ENCODE results near the gene IFNAR1. TPM values are rescaled to one million over a fixed set of nuclear protein-coding genes. Genes with fewer than 3 reads are reported as not detected.

The IFNAR1 gene
- total and polyA plus RNA-seq, 9 of the 15 experiments (the other 6 are each of a cell fraction or from before 2014, with no cell fraction given) = 8.6 to 31.8 (median 14.8) TPM

DNA sequence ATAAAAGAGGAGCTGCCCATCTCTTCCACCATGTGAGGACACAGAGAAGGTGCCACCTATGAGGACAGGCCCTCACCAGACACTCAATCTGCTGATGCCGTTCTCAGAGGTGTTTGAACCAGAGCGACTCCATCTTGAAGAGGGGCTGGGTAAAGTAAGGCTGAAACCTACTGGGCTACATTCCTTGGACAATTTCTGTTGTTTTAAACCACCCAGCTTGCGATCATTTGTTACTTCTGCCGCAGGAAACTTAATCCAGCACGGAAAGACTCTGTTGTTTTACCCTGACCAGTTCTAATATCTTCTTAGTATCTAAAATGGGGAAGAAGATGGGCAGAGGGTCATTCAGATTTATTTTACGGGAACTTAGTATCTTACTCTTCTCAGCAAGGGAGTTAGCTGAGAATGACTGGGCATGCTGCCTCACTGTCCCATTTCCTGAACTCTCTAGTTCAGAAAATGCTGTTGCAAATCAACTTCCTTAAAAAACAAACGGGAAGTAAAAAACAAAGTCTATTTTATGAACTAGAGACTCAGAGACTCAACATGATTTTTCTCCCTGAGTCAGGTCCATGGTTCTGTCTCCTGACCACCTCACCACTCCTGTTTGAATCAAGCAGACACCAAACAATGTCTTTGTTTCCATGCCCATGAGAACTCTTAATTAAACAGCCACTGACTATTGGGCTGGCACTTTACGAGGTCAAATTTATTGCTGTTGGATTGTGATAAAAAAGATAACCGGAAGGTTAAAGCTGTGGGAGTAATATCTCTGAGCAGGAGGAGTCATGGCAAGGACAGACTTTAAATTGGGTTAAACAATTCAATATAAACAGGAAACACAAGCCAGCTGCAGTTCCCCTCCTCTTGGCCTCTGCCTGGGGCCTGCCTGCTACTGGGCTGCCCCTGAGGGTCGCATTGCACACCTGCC is 23.8 kb upstream of the IFNAR1 start (continued):
- TF ChIP-seq, protein P1, sequence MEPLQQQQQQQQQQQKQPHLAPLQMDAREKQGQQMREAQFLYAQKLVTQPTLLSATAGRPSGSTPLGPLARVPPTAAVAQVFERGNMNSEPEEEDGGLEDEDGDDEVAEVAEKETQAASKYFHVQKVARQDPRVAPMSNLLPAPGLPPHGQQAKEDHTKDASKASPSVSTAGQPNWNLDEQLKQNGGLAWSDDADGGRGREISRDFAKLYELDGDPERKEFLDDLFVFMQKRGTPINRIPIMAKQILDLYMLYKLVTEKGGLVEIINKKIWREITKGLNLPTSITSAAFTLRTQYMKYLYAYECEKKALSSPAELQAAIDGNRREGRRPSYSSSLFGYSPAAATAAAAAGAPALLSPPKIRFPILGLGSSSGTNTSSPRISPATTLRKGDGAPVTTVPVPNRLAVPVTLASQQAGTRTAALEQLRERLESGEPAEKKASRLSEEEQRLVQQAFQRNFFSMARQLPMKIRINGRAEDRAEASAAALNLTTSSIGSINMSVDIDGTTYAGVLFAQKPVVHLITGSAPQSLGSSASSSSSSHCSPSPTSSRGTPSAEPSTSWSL (CRISPR knock-in tag; IDR thresholded peaks at IDR 0.05; ENCODE audit: borderline replicate concordance) = peak; percentile 96; the same call in 1 of the 2 replicates
- TF ChIP-seq STAG1 (CRISPR knock-in tag; IDR thresholded peaks at IDR 0.05; ENCODE audit: borderline replicate concordance) = no peak
- no peak for TF ChIP-seq KAT7 (CRISPR knock-in tag; IDR thresholded peaks at IDR 0.05; ENCODE audit: borderline replicate concordance)
- TF ChIP-seq ZNF239 (CRISPR knock-in tag; IDR thresholded peaks at IDR 0.05) = peak; percentile 92
- no peak for TF ChIP-seq POLR2G (IDR thresholded peaks at IDR 0.05; ENCODE audit: low read depth, low read length)
- TF ChIP-seq YY1 (IDR thresholded peaks at IDR 0.05; ENCODE audit: borderline replicate concordance in 1 of 3, control insufficient read depth in 1 of 3, extremely low read depth in 1 of 3, insufficient read depth in 3 of 3, insufficient read length in 1 of 3, insufficient replicate concordance in 2 of 3, low read depth in 1 of 3, low read length in 2 of 3) = no peak
- TF ChIP-seq TCFL5 (CRISPR knock-in tag; conservative IDR thresholded peaks at IDR 0.05) = peak; percentile 87
- TF ChIP-seq TEAD2 (tag; IDR thresholded peaks at IDR 0.05) = peak; percentile 58; the same call in 1 of the 2 replicates
- TF ChIP-seq, protein P2, sequence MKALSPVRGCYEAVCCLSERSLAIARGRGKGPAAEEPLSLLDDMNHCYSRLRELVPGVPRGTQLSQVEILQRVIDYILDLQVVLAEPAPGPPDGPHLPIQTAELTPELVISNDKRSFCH (CRISPR knock-in tag; IDR thresholded peaks at IDR 0.05) = peak; percentile 68; the same call in 1 of the 2 replicates
- TF ChIP-seq, protein P2 (tag; IDR thresholded peaks at IDR 0.05) = peak; percentile 99
- TF ChIP-seq ZNF3 (CRISPR knock-in tag; IDR thresholded peaks at IDR 0.05) = 0 out of 2 replicates have a peak, but pooled peaks have one; percentile 23
- TF ChIP-seq, protein P3, sequence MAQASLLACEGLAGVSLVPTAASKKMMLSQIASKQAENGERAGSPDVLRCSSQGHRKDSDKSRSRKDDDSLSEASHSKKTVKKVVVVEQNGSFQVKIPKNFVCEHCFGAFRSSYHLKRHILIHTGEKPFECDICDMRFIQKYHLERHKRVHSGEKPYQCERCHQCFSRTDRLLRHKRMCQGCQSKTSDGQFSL (CRISPR knock-in tag; IDR thresholded peaks at IDR 0.05) = no peak
- TF ChIP-seq, protein P3 (tag; IDR thresholded peaks at IDR 0.05) = peak in 1 of 2 experiments; percentile 96; a peak in 2 of 4 replicates
- TF ChIP-seq, protein P4, sequence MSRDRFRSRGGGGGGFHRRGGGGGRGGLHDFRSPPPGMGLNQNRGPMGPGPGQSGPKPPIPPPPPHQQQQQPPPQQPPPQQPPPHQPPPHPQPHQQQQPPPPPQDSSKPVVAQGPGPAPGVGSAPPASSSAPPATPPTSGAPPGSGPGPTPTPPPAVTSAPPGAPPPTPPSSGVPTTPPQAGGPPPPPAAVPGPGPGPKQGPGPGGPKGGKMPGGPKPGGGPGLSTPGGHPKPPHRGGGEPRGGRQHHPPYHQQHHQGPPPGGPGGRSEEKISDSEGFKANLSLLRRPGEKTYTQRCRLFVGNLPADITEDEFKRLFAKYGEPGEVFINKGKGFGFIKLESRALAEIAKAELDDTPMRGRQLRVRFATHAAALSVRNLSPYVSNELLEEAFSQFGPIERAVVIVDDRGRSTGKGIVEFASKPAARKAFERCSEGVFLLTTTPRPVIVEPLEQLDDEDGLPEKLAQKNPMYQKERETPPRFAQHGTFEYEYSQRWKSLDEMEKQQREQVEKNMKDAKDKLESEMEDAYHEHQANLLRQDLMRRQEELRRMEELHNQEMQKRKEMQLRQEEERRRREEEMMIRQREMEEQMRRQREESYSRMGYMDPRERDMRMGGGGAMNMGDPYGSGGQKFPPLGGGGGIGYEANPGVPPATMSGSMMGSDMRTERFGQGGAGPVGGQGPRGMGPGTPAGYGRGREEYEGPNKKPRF (IDR thresholded peaks at IDR 0.05; ENCODE audit: low read depth, low read length) = no peak
- TF ChIP-seq, protein P5, sequence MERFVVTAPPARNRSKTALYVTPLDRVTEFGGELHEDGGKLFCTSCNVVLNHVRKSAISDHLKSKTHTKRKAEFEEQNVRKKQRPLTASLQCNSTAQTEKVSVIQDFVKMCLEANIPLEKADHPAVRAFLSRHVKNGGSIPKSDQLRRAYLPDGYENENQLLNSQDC (CRISPR knock-in tag; IDR thresholded peaks at IDR 0.05) = no peak
- TF ChIP-seq ZEB2 (IDR thresholded peaks at IDR 0.05) = 0 out of 2 replicates have a peak, but pooled peaks have one; percentile 16
- TF ChIP-seq, protein P6, sequence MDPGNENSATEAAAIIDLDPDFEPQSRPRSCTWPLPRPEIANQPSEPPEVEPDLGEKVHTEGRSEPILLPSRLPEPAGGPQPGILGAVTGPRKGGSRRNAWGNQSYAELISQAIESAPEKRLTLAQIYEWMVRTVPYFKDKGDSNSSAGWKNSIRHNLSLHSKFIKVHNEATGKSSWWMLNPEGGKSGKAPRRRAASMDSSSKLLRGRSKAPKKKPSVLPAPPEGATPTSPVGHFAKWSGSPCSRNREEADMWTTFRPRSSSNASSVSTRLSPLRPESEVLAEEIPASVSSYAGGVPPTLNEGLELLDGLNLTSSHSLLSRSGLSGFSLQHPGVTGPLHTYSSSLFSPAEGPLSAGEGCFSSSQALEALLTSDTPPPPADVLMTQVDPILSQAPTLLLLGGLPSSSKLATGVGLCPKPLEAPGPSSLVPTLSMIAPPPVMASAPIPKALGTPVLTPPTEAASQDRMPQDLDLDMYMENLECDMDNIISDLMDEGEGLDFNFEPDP (CRISPR knock-in tag; IDR thresholded peaks at IDR 0.05) = peak; percentile 92; the same call in 1 of the 2 replicates
- TF ChIP-seq ZNF165 (CRISPR knock-in tag; IDR thresholded peaks at IDR 0.05; ENCODE audit: borderline replicate concordance) = peak; percentile 95
